ENCODE data around the gene RNF225. TPM values are rescaled to one million over a fixed set of nuclear protein-coding genes. Genes with fewer than 3 reads are reported as not detected.
A peak's percentile ranks its signal among the peaks of the same experiment; 100 is the strongest.
"Not testable (repeated sequence)": the region's sequence is repeated elsewhere in the genome, so short reads cannot be mapped to it uniquely, and the experiment has no call there.

The RNF225 gene
- total RNA-seq (not detected), polyA plus RNA-seq (not detected)
- long read RNA-seq, donor 1: 0 reads
- long read RNA-seq, donor 2: 0 reads
- long read RNA-seq, donor 3: 0 reads
- long read RNA-seq, donor 4: 0 reads
- long read RNA-seq, donor 5: 0 reads
- long read RNA-seq, donor 6: 0 reads
- long read RNA-seq, donor 7: 0 reads
- long read RNA-seq, donor 8: 0 reads
- long read RNA-seq, donor 9: 0 reads
- long read RNA-seq, donor 10: 0 reads

GRCh38 chr19:58395220-58395978, at the start of gene RNF225:
RNF225 (plus strand) TSS chr19:58395656; CDS start chr19:58396090, 434 bp downstream.
- WGBS: 65% methylated on average over 21 of the region's 21 CpGs
- Histone ChIP-seq H3K27ac (ENCODE audit: low read depth in 1 of 2, low read length in 1 of 2) (no peak within 1 kb of the TSS), H3K4me1 (ENCODE audit: control insufficient read depth in 2 of 2, insufficient read depth in 2 of 2, low read length in 2 of 2) (peaks cover under 1% of the 10 kb centered on the region in 2 donors), H3K9me3 (ENCODE audit: control insufficient read depth in 2 of 2, insufficient read depth in 1 of 2, low read length in 1 of 2) (no peaks in the 10 kb centered on the region), H3K27me3 (ENCODE audit: control insufficient read depth in 2 of 2, insufficient read depth in 1 of 2, low read length in 1 of 2) (peaks cover 27 to 37% of the 10 kb centered on the region in 2 donors), H3K4me3 (ENCODE audit: low read length in 2 of 2) (peak within 1 kb of the TSS in 1 of 2 donors; percentile 16), H3K36me3 (ENCODE audit: control insufficient read depth in 2 of 2, insufficient read depth in 2 of 2, low read length in 1 of 2) (peaks cover 34 to 36% of the 10 kb centered on the region in 2 donors)
- no peak for DNase-seq (ENCODE audit: low read depth in 6 of 9, low spot score in 9 of 9)

GRCh38 chr19:58346961-58347929, 48.2 kb upstream of the RNF225 start:
- Histone ChIP-seq H3K4me1 (ENCODE audit: control insufficient read depth in 2 of 2, insufficient read depth in 2 of 2, low read length in 2 of 2) (peaks cover 4 to 24% of the 10 kb centered on the region in 2 donors), H3K4me3 (ENCODE audit: low read length in 2 of 2) (peak overlapping the region; percentile 66 to 76), H3K9me3 (ENCODE audit: control insufficient read depth in 2 of 2, insufficient read depth in 1 of 2, low read length in 1 of 2) (peaks cover 0 to 6% of the 10 kb centered on the region in 2 donors), H3K27ac (ENCODE audit: low read depth in 1 of 2, low read length in 1 of 2) (peak overlapping the region; percentile 89 to 93), H3K36me3 (ENCODE audit: control insufficient read depth in 2 of 2, insufficient read depth in 2 of 2, low read length in 1 of 2) (peaks cover 0 to 4% of the 10 kb centered on the region in 2 donors), H3K27me3 (ENCODE audit: control insufficient read depth in 2 of 2, insufficient read depth in 1 of 2, low read length in 1 of 2) (peaks cover 9 to 48% of the 10 kb centered on the region in 2 donors)
- DNase-seq (ENCODE audit: low read depth in 6 of 9, low spot score in 9 of 9): peak in 8 of 9 donors; percentile 34 to 87 (median 69)
- 1% methylated on average over 82 of the region's 82 CpGs for WGBS

- DNase-seq (ENCODE audit: low read depth in 6 of 9, low spot score in 9 of 9); H3K9me3 ChIP-seq (ENCODE audit: control insufficient read depth in 2 of 2, insufficient read depth in 1 of 2, low read length in 1 of 2); H3K36me3 ChIP-seq (ENCODE audit: control insufficient read depth in 2 of 2, insufficient read depth in 2 of 2, low read length in 1 of 2); H3K27ac ChIP-seq (ENCODE audit: low read depth in 1 of 2, low read length in 1 of 2): not testable (repeated sequence)
- H3K4me3 ChIP-seq (ENCODE audit: low read length in 2 of 2): peak overlapping the region; percentile 66 to 76
- 44% methylated on average over 12 of the region's 12 CpGs for WGBS
- peaks cover 9 to 48% of the 10 kb centered on the region in 2 donors for H3K27me3 ChIP-seq (ENCODE audit: control insufficient read depth in 2 of 2, insufficient read depth in 1 of 2, low read length in 1 of 2)
- H3K4me1 ChIP-seq (ENCODE audit: control insufficient read depth in 2 of 2, insufficient read depth in 2 of 2, low read length in 2 of 2): peaks cover 4 to 24% of the 10 kb centered on the region in 2 donors
Observed at GRCh38 chr19:58348080-58348479, 47.4 kb upstream of the RNF225 start.

- DNase-seq (ENCODE audit: low read depth in 6 of 9, low spot score in 9 of 9): no peak
- Histone ChIP-seq H3K4me1 (ENCODE audit: control insufficient read depth in 2 of 2, insufficient read depth in 2 of 2, low read length in 2 of 2) (peaks cover 4 to 27% of the 10 kb centered on the region in 2 donors), H3K9me3 (ENCODE audit: control insufficient read depth in 2 of 2, insufficient read depth in 1 of 2, low read length in 1 of 2) (peaks cover 0 to 6% of the 10 kb centered on the region in 2 donors), H3K36me3 (ENCODE audit: control insufficient read depth in 2 of 2, insufficient read depth in 2 of 2, low read length in 1 of 2) (peaks cover 0 to 4% of the 10 kb centered on the region in 2 donors), H3K27ac (ENCODE audit: low read depth in 1 of 2, low read length in 1 of 2) (no peak overlapping the region), H3K4me3 (ENCODE audit: low read length in 2 of 2) (no peak overlapping the region), H3K27me3 (ENCODE audit: control insufficient read depth in 2 of 2, insufficient read depth in 1 of 2, low read length in 1 of 2) (peaks cover 9 to 55% of the 10 kb centered on the region in 2 donors)
- WGBS: 66% methylated on average over 8 of the region's 8 CpGs
Observed at GRCh38 chr19:58349590-58349989, 45.9 kb upstream of the RNF225 start.

GRCh38 chr19:58350001-58350861, 45.2 kb upstream of the RNF225 start:
- Histone ChIP-seq H3K36me3 (ENCODE audit: control insufficient read depth in 2 of 2, insufficient read depth in 2 of 2, low read length in 1 of 2) (peaks cover 0 to 4% of the 10 kb centered on the region in 2 donors), H3K4me3 (ENCODE audit: low read length in 2 of 2) (no peak overlapping the region), H3K27me3 (ENCODE audit: control insufficient read depth in 2 of 2, insufficient read depth in 1 of 2, low read length in 1 of 2) (peaks cover 9 to 60% of the 10 kb centered on the region in 2 donors), H3K27ac (ENCODE audit: low read depth in 1 of 2, low read length in 1 of 2) (no peak overlapping the region), H3K9me3 (ENCODE audit: control insufficient read depth in 2 of 2, insufficient read depth in 1 of 2, low read length in 1 of 2) (peaks cover 0 to 6% of the 10 kb centered on the region in 2 donors), H3K4me1 (ENCODE audit: control insufficient read depth in 2 of 2, insufficient read depth in 2 of 2, low read length in 2 of 2) (peaks cover 4 to 30% of the 10 kb centered on the region in 2 donors)
- 51% methylated on average over 84 of the region's 84 CpGs for WGBS
- peak in 1 of 9 donors; percentile 32 for DNase-seq (ENCODE audit: low read depth in 6 of 9, low spot score in 9 of 9)

- Histone ChIP-seq H3K27ac (ENCODE audit: low read depth in 1 of 2, low read length in 1 of 2) (no peak overlapping the region), H3K9me3 (ENCODE audit: control insufficient read depth in 2 of 2, insufficient read depth in 1 of 2, low read length in 1 of 2) (peaks cover 0 to 9% of the 10 kb centered on the region in 2 donors), H3K4me1 (ENCODE audit: control insufficient read depth in 2 of 2, insufficient read depth in 2 of 2, low read length in 2 of 2) (peaks cover 10 to 34% of the 10 kb centered on the region in 2 donors), H3K36me3 (ENCODE audit: control insufficient read depth in 2 of 2, insufficient read depth in 2 of 2, low read length in 1 of 2) (peaks cover 0 to 4% of the 10 kb centered on the region in 2 donors), H3K27me3 (ENCODE audit: control insufficient read depth in 2 of 2, insufficient read depth in 1 of 2, low read length in 1 of 2) (peaks cover 15 to 68% of the 10 kb centered on the region in 2 donors), H3K4me3 (ENCODE audit: low read length in 2 of 2) (no peak overlapping the region)
- WGBS: 84% methylated on average over 34 of the region's 34 CpGs
- DNase-seq (ENCODE audit: low read depth in 6 of 9, low spot score in 9 of 9): no peak
Observed at GRCh38 chr19:58350871-58351557, 44.4 kb upstream of the RNF225 start.

GRCh38 chr19:58351558-58351878, 43.9 kb upstream of the RNF225 start:
- 97% methylated on average over 9 of the region's 9 CpGs for WGBS
- Histone ChIP-seq H3K4me1 (ENCODE audit: control insufficient read depth in 2 of 2, insufficient read depth in 2 of 2, low read length in 2 of 2) (peaks cover 11 to 35% of the 10 kb centered on the region in 2 donors), H3K4me3 (ENCODE audit: low read length in 2 of 2) (no peak overlapping the region), H3K27ac (ENCODE audit: low read depth in 1 of 2, low read length in 1 of 2) (no peak overlapping the region), H3K27me3 (ENCODE audit: control insufficient read depth in 2 of 2, insufficient read depth in 1 of 2, low read length in 1 of 2) (peaks cover 15 to 73% of the 10 kb centered on the region in 2 donors), H3K9me3 (ENCODE audit: control insufficient read depth in 2 of 2, insufficient read depth in 1 of 2, low read length in 1 of 2) (peaks cover 0 to 13% of the 10 kb centered on the region in 2 donors), H3K36me3 (ENCODE audit: control insufficient read depth in 2 of 2, insufficient read depth in 2 of 2, low read length in 1 of 2) (peaks cover 0 to 4% of the 10 kb centered on the region in 2 donors)
- no peak for DNase-seq (ENCODE audit: low read depth in 6 of 9, low spot score in 9 of 9)
